AG08395 (cell line): Measurements from ENCODE around the gene AGBL4.

ENCODE experiments used
- DNase-seq: peaks from one replicate; pipeline ENCODE4 v3.0.0; 2012; ENCODE audit warnings: mixed read lengths, low spot score

The AGBL4 gene

DNA sequence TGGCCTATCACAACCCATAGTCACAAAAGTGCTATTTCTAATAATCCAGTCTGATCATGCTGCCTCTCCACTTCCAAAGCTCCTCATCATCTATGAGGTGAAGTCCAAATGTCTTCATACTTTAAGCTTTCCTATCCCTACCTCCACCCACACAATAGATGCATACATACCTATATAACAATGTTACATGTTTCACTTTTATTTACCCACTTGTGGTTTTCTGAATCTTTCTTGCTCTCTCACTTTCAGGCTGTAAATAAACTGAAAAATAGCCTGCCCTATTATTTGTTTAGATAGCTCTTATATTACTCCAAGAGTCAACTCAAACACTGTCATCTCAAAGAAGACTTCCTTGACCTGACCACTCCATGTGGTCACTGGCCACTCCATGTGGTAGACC lies 840.3 kb downstream of the AGBL4 start:
- no peak for DNase-seq

- no peak for DNase-seq
These were observed 842.7 kb downstream of the AGBL4 start for GRCh38 chr1:49181033-49181432.

- no peak for DNase-seq
These were observed 851.7 kb downstream of the AGBL4 start for GRCh38 chr1:49171941-49172593.

DNA sequence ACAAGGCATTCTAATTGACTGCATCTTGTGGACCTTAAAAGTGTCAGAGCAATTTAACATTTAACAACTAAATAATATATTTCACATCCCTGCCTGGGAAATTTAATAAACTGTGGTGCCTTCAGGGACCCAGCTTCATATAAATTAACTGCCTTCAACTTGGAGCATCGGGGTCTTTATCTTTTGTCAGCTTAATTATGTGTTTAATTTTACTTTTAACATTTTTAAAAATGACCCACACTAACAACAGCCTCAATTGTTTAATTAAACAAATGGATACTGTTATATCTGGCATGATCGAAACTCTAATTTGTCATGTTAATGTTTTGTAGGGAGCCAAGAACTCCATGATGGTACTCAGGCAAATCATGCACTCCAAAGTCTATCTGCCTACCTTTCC lies 857.7 kb downstream of the AGBL4 start:
- DNase-seq = no peak

- peak; percentile 14 for DNase-seq
These were observed 860.7 kb downstream of the AGBL4 start for GRCh38 chr1:49163031-49163430.

- no peak for DNase-seq
These were observed 863.1 kb downstream of the AGBL4 start for GRCh38 chr1:49160677-49161076.

DNA sequence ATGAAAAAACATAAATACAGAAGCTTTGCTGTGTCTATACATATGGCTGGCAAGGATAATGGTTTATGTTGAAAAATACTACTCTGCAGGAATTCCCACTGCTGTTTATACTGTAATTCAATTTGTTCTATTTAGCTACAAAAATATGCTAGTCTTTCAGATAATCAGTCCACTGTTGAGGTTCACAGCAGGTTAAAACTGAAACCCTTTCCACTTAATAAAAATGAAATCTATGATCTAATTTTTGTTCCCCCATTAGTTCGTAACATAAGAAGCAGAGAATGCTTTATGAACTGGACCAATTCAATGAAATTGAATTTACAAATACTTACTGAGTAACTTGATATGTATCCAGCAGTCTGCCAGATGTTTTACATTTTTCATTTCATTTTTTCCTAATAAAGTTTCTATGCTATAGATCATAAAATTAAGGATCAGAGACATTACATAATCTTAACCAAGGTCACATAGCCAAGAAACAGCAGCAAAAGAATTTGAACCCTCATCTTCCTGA lies 887.0 kb downstream of the AGBL4 start:
- DNase-seq = no peak

DNA sequence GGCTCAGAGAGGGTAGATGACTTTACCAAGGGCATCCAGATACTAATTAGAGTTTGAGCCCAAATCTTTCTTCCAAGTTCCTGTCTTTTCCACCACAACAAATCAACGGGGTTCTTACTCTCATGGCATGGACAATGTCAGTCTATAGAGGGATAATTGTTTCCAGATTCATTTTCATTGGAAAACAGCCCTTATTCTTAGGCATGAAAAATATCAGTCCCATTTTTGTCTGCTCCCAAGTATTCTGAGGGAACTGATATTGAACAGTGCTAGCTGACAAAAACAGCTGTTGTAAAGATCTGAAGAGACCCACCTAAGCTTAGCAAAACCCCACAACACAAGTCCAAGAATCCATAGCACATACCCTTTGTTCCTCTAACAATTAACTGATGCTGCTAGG lies 898.0 kb downstream of the AGBL4 start:
- DNase-seq = no peak

GRCh38 chr1:49111931-49112330 lies 911.8 kb downstream of the AGBL4 start:
- no peak for DNase-seq

DNA sequence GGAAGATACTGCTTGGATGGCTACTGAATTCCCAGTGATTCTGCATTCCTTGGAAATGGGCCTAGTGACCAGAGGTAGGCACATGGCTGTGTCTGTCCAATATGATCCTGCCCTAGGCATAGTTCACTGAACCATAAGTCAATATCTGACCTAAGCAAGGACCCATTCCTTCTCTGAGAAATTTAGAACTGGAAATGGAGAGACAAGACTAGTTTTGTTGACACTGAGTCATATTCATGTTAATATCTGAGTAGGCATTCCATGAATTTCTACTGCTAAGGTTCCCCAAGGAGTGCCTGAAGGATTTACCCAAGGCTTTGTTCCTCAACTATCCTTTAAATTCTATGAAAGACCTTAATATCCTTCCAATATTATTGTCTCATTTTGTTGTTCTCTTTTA lies 917.3 kb downstream of the AGBL4 start:
- peak; percentile 6 for DNase-seq

DNA sequence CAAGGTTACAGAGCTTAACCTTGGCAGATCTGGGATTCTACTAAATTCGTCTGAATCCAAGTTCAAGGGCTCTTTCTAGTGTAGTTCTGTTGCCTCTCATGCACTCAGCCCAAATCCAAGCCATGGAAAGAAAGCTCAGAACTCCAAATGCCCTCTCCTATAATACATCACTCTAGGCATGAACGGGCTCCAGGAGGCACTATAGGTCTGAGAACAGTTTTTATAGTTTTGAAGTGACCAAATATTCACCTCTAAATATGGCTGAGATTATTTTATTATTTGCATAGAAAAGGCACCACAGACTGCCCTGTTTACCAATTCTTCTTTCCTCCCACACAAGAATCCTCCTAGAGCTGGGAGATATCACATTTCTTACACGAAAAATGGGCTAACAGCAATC lies 919.2 kb downstream of the AGBL4 start:
- DNase-seq = no peak

- peak; percentile 80 for DNase-seq
These were observed 921.0 kb downstream of the AGBL4 start for GRCh38 chr1:49102752-49103151.

- no peak for DNase-seq
These were observed 924.9 kb downstream of the AGBL4 start for GRCh38 chr1:49098866-49099265.

GRCh38 chr1:49086327-49086726 lies 937.4 kb downstream of the AGBL4 start:
- no peak for DNase-seq

DNA sequence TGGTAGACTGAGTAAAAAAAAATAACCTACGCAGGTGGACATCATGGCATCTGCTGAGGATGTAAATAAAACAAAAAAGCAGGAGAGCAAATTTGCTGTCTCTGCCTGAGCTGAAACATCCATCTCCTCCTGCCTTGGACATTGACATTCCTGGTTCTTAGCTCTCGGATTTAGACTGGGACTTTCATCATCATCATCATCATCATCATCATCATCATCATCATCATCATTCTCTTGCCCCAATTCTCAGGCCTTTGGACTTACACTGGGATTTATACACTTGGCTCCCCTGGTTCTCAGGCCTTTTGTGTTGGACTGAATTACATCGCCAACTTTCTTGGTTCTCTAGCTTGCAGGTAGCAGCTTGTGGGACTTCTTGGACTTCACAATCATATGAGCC lies 938.7 kb downstream of the AGBL4 start:
- no peak for DNase-seq

DNA sequence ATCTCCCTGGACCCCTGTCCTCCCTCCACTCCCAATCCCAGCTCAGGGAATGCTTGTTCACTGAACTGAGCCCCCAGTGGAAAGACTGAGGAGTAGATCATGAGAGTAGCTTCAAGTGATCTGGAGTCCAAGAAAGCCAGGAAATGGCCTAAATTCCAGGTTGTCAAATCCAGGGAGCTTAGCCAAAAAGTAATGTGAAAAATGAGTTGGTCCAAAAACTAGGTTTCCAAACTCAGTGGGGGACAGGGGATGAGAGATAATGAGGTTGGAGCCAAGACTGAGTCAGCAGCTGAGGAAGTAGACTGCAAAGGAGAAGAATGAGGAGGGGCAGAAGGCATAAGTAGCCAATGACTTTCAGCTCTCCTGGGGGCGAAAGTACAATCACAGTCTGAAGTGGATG lies 963.0 kb downstream of the AGBL4 start:
- peak; percentile 82 for DNase-seq

DNA sequence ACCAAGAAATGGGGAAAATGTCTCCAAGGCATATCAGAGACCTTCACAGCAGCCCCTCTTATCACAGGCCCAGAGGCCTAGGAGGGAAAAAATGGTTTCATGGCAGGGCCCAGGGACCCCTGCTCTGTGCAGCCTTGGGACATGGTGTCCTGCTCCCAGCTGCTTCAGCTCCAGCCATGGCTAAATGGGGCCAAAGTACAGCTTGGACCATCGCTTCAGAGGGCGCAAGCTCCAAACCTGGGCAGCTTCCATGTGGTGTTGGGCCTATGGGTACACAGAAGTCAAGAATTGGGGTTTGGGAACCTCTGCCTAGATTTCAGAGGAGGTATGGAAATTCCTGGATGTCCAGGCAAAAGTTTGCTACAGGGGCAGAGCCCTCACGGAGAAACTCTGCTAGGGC lies 964.7 kb downstream of the AGBL4 start:
- DNase-seq = no peak

DNA sequence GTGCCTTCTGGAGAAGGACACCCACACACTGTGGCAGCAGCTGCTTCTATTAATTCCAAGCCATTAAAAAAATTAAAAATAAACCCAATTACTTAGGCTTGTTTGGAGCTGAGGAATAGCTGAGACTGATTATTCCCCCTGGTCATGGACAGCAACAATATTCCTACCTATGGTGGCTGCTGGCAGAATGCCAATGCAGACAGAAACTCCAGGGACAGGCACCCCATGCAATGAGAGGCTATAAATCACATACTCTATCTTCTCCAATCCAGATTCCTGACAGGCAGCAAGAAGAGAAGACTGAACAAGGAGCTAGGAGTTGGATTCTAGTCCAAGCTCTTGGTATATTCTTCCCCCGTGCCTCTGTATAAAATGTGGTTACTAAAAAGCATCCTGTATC lies 971.7 kb downstream of the AGBL4 start:
- no peak for DNase-seq

DNA sequence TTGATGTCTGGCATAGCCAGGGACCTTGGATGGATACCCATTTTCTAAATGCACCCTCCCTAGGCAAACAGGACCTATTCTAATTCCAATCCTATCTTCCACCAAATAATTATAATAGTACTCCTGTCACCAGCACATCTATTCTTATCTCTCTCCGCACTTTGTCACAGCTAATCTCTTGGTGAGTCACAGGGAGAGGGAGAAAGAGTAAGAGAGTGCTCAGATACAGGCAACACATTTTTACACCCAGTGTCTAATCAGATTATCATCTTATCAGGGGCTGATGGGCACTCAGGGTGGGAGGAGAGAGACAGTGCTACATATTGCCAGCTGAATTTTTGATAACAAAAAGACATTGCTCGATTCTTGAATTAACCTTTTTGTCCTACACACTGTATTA lies 972.1 kb downstream of the AGBL4 start:
- no peak for DNase-seq

DNA sequence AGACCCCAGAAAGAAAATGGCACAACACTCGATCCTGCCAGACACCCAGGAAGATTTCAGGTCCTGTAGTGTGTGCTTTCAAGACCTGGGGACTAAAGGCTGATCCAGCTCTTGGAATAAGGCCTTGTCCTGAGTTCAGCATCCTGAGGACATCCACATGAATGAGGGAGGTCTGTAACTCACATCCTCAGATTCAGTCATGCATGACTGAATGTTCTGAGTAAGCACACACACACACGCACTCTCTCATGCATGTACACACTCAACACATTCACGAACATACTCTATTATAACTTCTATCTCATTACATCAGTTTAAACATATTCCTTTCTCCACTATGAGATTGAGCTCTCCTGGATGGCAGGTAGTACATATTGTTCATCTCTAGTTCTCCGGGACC lies 973.7 kb downstream of the AGBL4 start:
- DNase-seq = no peak

- DNase-seq = no peak
These were observed 975.6 kb downstream of the AGBL4 start for GRCh38 chr1:49048188-49048587.

GRCh38 chr1:49046305-49046704 lies 977.4 kb downstream of the AGBL4 start:
- DNase-seq = no peak

GRCh38 chr1:49045371-49045770 lies 978.4 kb downstream of the AGBL4 start:
- DNase-seq = no peak

- no peak for DNase-seq
These were observed 987.1 kb downstream of the AGBL4 start for GRCh38 chr1:49036700-49037099.
